Measurements from ENCODE around the gene TANC1.

TANC1 gene

DNA sequence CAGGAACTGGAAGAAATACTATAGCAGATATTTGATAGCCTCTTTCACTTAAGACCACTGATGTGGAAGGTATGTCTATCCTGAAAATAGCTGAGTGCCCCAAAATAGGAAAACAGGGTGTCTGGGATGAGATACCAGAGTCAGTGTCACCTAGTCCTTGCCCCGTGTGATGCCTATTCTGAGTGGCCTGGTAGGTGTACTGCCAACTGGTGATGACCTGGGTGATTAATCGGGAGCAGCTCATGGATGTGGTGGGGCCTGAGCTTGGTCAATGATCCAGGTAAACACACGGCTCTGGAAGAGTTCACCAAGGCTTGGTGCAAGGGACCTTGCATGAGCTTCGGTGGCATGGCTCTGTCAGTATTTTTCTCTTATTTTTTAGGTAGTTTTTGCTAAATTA lies 95.2 kb downstream of the TANC1 start:
- no peak for DNase-seq (ENCODE audit: low read depth)

DNA sequence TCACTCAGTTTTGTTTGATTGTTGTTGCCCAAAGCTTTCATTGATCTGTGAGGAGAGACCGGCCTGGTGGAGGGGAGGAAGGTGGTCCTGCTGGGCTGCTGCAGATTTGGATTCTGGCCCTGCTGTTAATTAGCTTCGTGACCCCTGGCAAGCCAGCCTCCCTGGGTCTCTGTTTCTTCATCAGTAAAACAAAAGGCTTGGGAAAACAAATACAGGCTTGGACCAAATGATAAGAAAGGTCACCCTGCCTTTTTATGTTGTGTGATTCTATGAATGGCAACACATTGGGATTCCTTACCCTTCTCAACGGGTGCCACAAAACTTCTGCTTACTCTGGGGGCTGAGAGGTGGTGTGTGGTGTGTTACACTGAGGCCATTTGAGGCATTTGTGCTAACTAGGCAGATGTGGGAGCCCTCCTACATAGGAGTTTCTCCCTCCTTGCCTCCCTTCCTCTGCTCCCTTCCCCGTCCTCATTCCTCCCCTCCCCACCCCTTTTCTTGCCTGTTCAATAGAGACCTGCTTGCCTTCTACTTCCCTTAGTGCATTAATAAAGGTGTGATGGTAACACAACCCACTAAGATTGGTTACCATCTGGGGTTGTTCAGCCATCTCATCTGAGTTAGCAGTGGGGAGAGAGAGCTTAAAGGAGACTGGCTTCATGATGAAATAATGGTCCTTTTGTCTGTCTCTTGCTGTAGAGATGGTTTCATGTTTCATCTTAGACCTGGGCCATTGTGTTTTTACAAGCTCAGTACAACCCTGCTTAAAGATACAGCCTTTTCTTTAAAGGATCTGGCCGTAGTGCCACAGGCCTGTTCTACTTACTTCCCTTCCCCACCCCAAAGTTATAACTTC lies 96.2 kb downstream of the TANC1 start:
- peak; percentile 79 for DNase-seq (ENCODE audit: low read depth)

DNA sequence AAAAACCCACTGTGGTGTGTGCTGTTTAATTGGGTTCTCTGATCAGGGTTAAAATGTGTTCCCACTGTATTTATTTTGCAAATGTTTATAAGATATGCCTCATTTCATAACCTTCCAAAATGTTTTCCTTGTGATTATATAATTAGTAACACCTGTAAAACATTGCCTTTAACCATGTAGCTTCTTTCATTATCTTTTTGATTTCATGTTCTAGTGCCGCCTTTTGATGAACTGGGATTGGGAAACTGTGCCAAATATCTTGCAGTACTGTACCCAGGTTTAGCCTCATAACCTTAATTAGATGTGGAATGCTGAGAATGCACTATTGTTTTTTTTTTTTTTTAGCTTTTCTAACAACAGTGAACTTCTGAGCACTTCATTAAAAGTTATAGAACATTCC lies 96.9 kb downstream of the TANC1 start:
- DNase-seq (ENCODE audit: low read depth) = no peak

DNA sequence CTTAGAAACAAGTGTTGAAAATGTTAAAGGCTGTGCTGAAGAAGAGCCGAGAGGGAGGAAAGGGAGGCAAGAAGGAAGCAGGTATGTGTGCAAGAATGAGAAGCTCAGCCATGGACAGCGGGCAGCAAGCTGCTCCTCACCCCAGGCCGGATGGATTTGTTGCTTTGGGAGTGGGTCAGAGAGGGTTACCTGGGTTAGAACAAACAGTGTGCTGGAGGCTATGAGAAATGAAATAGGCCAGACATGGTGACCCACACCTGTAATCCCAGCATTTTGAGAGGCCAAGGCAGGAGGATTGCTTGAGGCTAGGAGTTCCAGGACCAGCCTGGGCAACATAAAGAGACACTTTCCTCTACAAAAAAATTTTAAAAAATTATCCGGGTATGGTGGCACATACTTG lies 97.5 kb downstream of the TANC1 start:
- DNase-seq (ENCODE audit: low read depth) = no peak

DNA sequence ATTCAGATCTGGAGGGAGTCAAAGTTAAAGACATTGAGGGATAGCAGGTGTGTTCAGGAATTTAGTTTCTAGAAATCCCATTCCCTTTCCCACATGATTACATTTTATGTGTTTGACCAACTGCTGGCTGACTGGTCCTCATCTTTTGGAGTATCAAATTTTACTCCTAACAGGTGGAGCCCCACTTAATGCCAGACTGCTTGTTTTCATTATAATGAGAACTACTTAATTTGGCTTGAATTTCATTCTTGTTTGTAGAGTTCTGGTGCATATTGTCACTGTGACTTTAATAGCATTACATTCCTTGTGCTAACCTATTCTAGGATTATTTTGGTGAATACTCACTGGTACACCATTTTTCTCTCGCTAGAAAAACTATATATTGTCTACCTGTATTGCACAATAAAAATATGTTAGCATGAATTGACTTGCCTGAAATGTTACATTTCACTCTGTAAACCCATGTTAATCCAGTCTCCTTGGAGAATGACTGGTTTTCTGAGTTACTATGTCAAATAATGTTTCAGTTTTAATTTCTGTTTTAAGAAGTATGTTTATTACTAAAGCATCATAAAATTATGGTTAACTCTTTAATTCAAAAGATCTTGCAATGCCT lies 98.2 kb downstream of the TANC1 start:
- no peak for DNase-seq (ENCODE audit: low read depth)

DNA sequence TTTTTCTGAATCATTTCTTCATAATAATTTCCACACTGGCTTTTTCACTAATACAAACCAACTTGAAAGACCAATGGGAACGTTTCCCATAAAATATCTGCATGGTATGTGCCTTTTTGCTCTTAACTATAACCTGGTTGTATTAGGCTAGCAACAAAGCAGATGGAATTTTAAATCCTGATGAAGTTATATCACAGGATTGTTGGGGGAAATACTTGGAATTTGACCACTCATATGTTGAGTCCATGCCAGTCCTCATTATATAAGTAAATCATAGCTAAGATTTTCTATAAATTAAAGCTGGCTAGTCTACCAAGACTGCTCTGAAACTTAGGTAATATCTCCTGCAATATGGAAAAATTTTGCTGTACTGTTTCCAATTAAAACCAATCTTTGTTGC lies 99.5 kb downstream of the TANC1 start:
- no peak for DNase-seq (ENCODE audit: low read depth)

DNA sequence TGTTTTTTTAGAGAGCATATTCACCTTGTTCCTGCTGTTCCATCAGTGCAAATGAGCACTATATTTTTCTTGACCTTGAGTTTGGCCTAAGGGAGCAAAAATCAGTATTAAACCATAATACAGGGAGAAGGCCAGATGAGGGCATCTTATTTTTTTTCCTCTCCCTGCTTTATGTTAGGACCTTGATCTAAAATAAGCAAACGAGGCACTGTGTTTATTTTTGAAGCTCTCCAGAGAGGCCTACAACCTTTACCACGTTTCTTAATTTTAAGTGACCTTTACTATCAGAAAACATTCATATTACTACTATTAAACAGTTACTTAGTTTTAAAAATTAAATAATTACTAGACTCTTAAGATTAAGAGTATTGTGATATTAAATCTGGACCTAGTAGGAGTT lies 100.8 kb downstream of the TANC1 start:
- no peak for DNase-seq (ENCODE audit: low read depth)

DNA sequence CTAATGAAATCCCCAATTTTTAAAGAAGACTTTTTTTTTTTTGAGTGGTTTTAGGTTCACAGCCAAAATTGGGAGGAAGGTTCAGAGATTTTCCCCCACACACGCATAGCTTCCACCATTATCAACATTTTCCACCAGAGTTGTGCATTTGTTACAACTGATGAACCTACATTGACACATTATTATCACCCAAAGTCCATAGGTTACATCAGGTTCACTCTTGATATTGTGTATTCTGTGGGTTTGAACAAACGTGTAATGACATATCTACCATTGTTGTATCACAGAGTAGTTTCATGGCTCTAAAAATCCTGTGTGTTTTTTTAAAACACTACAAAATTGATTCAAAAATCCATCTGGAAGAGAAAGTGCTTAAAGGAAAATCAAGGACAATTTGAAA lies 101.8 kb downstream of the TANC1 start:
- no peak for DNase-seq (ENCODE audit: low read depth)

DNA sequence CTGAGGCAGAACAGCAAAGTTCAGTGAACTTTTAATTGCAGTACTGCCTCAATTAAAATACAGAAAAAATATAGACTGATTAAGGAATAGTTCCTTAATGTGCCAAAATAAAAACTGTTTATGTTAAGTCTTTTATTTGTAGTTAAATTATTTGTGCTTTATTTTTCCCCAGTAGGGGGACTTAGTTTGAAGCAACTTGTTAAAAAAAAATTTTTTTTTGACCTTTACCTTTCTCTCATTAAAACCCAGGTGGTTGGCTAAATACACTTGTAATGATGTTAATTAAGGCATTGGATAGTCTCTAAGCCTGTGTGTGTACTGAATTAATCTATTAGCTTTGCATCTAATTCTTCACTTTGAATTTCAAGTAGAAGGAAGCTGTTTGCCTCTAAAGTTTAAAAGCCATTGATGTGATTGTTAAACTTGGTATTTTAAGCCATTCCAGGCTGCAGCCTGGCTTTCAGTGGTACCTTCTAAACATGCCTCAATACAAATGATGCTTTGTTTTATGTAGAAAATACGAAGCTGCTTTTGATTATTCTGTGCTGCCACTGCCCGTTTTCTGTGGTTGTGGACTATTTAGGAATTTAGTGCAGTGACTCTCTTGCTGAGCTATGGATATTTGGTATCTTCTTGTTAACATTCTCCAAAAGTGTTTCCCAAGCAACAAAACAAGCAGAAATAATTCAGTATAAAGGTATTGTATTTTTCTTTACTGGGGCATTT lies 102.9 kb downstream of the TANC1 start:
- DNase-seq (ENCODE audit: low read depth) = no peak

DNA sequence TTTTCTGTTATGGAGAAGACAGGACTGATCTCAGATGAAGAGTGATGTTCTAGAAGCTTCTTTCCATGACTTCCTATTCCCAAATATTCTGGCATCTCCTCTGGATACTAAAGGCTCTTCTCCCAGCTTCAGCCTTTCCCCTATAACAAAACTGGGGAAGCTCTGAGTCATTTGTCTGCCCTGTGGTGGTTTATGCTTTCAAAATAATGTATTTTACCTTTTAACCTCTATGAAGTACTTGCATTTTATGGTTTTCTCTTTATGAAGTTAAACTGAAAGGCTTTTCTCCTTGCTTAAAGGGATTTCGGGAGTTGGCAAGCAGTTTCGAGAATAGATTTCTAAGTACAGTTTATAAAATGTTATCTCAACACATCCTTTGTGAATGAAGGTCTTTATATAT lies 104.4 kb downstream of the TANC1 start:
- DNase-seq (ENCODE audit: low read depth) = peak; percentile 78

DNA sequence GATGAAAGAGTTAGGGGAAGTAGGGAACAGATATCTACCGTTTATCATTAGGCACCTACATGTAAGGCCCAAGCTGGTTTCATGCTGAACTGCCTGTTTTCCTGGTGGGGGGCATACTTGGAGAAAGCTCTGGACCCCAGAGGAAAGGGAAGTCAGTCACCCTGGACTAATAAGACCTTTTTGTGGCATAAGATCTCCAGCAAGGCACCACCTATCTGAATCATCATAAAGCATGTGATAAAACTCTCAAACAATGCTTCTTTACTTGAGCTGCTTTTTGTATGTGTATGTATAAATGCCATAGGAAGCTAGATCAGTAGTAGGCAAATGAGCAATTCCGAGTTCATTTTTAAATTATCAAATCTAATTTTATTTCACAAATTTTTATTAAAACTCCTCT lies 104.8 kb downstream of the TANC1 start:
- peak; percentile 82 for DNase-seq (ENCODE audit: low read depth)

DNA sequence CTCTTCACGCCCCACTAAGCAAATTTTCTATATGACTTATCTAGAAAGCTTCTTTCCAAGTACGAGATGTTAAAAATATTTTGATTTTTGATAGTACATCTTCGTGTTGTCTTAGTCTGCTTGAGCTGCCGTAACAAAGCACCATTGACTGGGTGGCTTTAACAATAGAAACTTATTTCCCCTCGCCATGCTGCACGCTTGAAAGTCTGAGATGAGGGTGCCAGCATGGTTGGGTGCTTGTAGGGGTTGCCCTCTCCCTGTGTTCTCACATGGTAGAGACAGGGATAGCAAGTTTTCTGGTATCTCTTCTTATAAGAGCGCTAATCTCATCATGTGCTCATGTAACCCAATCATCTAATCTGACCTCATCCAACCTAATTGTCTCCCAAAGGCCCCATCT lies 106.2 kb downstream of the TANC1 start:
- DNase-seq (ENCODE audit: low read depth) = no peak

DNA sequence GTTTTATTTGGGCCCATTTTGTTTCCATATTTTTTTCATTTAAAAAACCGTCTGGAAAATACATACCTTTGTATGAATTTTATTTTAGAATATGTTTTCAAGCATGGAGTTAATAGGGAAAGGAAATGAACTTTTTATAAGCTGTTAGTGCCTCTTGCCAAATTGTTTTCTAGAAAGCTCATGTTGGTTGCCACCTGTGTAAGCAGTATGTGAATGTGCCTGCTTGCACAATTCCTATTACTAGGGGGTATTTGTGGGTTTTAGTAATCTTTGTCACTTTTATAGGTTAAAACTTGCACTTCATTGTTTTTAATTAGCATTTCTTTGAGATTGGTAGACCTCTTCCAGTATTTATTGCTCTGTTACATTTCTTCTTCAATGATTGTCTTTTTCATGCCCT lies 107.3 kb downstream of the TANC1 start:
- DNase-seq (ENCODE audit: low read depth) = peak; percentile 67

DNA sequence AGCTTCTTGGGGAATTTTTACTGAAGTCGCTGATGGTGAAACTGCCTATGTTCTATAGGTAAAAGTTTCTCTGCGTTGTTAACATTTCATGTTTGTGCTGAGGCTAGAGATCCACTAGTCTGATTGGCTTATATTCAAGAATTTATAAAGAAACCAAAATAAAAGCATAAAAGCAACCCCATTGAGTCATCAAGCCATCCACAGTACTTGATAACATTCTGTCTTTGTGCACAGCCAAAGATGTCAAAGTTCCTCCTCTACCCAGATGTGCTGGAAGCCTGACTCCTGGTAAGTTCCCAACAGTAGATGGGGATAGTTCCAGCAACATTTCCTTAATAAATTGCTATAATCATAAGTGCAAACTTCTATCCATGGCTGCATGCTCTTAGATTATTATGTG lies 107.8 kb downstream of the TANC1 start:
- DNase-seq (ENCODE audit: low read depth) = peak; percentile 85

DNA sequence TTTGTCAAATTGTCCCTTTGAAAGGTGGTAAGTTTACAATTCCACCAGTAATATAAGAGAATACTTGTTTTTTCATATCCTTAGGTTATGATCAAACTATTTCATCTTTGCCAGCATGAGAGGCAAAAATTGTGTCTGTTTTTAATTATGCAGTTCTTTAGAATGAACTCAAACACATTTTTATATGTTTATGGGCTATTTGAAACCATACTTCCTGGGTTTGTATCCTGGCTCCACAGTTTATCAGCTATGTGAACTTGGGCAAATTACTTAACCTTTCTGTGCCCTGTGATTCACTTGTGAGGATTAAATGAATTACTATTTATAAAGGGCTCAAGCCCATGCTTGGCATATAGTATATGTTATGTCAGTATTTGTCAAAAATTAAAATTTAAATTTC lies 109.4 kb downstream of the TANC1 start:
- DNase-seq (ENCODE audit: low read depth) = no peak

DNA sequence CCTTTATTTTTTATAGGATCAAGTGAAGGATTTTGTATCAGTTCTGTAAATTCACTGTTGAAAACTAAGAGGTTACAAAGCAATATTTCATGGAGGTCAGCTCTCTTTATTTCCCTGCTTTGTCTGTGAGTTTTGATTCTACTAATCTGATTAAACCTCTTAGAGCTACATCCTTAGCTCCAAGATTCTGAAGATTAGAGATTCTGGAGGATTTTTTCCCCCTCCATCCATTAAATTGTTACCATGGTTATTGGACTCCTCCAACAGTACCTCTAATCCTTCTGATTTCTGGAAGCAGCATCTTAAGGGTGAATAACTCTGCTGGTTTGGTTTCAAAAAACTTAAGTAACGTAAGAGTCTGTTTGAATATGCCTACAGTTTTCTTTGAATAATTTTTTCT lies 110.0 kb downstream of the TANC1 start:
- DNase-seq (ENCODE audit: low read depth) = no peak

DNA sequence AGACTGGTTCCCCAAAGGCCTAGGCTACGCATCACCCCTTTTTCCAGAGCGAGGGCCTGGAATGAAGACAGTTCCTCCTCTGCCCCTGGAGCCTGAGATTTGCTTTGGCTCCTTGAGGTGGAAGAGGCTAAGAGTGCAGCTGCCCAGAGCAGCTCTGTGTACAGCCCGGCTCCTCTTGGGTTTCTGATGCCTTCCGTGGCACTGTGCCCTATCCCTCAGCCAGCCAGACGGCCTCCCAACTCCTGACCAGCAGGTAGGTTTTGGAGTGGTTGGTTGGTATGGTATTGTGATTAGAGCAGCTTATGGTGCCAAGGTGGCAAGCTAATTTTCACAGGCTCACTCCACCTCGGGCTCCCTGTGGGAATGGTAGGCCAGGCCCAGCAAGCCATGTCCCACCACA lies 112.2 kb downstream of the TANC1 start:
- no peak for DNase-seq (ENCODE audit: low read depth)

DNA sequence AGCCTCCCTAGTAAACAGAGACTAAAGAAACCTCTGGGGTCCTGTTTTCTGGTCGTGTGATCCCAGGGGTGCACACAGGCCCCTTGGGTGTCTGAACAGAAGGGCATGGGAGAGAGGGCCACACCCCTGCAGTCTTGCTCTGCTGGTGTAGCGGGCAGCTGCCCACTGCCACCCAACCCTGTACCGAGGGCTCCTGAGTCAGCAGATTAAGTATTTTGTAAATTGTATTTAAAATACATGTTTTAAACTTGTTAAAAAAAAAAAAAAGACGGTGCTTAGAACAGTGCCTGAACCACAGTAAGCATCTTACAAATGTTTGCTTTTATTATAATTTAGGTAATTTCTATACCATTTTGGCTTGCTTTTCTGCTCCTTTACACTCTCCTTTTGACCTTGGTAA lies 113.7 kb downstream of the TANC1 start:
- DNase-seq (ENCODE audit: low read depth) = no peak

DNA sequence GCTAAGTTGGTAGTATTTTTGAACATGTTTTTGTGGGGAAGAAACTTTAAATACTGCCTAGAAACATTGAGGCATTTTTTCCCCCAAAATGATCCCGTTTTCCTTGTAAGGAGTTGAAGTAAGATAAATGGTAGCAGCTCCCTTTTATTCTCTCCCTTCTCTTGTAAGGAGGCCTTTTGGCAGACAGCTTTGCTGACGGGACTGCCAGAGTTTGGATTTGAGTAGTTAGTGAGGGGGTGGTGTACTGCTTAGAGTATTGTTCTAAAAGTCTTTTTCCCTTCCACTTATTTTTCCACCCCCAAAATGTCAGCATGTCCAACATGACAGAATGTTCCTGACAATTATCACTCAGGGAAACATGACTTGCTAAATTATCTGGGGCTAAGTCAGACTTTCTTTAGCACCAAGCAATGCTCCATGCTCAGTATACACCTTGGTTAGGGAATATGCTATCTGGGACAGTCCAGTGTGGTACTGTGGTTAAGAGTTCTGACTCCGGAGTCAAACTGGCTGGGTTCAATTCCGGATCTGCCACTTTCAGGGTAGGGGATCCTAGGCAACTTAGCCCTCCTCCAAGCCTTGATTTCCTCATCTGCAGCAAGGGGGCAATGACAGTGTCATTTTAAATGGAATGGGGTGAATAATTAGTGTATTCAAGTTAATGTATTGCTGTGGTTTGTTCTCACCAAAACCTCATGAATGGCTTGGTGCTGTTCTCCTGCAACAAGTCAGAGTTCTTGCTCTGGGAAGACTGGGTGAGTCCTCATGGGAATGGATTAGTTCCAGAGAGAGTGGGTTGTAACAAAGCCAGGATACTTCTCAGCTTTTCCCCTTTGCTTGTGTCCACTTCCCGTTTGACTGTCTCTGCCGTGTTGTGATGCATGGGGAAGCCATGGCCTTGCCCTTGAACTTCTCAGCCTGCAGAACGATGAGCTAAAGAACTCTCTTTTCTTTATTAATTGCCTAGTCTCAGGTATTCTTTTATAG lies 116.2 kb downstream of the TANC1 start:
- DNase-seq (ENCODE audit: low read depth) = no peak

DNA sequence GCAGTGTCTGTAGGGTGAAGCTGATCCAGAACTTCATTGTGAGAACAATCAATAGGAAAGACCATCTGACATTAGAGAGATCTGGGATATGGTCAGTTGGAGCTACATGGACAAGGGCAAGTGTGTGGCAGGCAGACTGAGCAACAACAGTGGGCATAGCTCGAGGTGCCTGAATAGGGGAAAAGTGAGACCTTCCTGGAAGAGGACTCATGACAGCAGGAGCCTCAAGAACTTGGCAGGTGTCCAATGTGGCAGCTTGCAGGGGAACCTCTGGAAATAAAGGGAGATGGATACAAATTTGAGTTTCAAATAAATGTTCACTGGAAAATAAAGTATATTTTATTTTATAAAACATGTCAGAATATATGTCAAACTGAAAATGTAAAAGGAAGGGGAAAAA lies 117.9 kb downstream of the TANC1 start:
- DNase-seq (ENCODE audit: low read depth) = no peak

DNA sequence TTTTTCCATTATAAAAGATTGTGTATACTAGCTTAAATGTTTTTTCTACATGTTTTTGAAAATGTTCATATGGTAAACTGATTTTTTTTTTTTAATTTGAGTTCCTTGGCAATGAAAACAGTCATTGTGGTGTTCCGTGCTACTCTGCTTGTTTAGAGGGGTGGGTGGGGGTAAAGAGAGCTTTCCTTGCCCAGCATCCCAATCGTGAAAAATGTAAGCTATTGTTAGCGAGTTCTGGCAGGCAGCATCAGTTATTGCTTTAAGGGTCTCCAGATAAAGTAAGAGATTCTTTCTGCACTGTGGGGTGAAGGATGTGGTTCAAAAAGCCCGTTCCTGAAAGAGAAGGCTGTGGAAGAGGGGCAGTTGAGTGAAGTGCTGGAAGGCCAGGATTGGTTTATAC lies 118.4 kb downstream of the TANC1 start:
- DNase-seq (ENCODE audit: low read depth) = no peak

DNA sequence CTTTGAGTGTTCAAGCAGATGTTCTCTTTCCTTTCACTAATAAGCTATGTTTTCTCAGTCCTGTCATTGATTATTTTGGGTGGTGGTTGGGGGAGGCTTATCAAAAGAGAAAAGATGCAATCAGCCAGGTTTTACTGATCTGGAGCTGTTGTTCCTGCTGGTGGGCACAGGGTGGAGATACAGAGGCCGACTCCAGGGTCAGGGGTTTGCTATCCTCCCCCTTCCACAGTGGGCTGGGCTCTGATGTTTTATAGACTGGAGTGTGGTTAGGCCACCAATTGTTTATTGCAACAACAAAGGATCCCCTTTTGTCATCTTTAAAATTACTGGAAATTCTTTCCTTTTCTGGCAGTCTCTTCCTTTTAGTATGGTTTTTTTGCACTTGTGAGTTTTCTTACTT lies 120.5 kb downstream of the TANC1 start:
- DNase-seq (ENCODE audit: low read depth) = no peak
